ENCODE results near the gene MCHR1. TPM values are rescaled to one million over a fixed set of nuclear protein-coding genes. Genes with fewer than 3 reads are reported as not detected.

Gene MCHR1
- total and polyA plus RNA-seq, 2 of the 13 experiments (the other 11 are each of a cell fraction or from before 2014, with no cell fraction given): 0.40 to 0.83 TPM

DNA sequence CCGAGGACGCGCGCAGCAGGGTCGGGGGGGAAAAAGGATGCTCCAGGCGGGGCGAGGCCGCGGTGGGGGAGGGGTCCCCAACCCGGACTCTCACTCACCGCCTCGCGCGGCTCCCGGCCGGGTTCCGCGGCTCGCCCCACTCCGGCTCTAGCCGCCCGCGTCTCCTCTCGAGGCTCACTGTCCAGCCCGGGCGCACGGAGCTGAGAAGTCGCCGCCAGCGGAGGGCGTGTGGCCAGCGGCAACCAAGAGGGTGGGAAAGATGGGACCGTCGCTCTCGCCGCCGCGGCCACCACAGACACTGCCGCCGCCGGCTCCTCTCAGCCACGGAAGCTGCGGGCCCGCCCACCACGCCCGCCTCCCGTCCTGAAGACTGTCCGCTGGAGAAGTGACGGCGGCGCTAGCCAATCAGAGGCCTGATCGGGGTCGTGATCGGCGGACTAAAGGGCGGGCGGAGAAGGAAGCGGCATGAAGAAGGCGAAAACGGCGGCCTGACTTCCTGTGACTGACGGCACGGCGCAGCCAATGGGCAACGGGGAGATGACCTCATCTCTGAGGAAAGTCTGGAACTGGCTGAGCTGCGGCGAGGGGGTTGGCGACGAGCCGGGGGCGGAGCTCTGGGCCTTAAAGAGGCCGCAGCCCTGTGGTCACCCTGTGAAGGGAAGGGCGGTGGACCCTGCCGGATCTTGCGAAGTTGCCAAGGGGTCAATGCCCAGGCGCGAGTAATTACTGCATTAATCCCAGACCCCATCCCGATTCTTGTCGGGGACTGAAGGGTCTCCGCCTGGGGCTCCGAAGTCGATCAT, 42.7 kb upstream of the MCHR1 start, which contains the start of gene MRTFA (continued):
- TF ChIP-seq, protein P1, sequence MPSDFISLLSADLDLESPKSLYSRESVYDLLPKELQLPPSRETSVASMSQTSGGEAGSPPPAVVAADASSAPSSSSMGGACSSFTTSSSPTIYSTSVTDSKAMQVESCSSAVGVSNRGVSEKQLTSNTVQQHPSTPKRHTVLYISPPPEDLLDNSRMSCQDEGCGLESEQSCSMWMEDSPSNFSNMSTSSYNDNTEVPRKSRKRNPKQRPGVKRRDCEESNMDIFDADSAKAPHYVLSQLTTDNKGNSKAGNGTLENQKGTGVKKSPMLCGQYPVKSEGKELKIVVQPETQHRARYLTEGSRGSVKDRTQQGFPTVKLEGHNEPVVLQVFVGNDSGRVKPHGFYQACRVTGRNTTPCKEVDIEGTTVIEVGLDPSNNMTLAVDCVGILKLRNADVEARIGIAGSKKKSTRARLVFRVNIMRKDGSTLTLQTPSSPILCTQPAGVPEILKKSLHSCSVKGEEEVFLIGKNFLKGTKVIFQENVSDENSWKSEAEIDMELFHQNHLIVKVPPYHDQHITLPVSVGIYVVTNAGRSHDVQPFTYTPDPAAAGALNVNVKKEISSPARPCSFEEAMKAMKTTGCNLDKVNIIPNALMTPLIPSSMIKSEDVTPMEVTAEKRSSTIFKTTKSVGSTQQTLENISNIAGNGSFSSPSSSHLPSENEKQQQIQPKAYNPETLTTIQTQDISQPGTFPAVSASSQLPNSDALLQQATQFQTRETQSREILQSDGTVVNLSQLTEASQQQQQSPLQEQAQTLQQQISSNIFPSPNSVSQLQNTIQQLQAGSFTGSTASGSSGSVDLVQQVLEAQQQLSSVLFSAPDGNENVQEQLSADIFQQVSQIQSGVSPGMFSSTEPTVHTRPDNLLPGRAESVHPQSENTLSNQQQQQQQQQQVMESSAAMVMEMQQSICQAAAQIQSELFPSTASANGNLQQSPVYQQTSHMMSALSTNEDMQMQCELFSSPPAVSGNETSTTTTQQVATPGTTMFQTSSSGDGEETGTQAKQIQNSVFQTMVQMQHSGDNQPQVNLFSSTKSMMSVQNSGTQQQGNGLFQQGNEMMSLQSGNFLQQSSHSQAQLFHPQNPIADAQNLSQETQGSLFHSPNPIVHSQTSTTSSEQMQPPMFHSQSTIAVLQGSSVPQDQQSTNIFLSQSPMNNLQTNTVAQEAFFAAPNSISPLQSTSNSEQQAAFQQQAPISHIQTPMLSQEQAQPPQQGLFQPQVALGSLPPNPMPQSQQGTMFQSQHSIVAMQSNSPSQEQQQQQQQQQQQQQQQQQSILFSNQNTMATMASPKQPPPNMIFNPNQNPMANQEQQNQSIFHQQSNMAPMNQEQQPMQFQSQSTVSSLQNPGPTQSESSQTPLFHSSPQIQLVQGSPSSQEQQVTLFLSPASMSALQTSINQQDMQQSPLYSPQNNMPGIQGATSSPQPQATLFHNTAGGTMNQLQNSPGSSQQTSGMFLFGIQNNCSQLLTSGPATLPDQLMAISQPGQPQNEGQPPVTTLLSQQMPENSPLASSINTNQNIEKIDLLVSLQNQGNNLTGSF (CRISPR knock-in tag; IDR thresholded peaks at IDR 0.05): no peak
- TF ChIP-seq POLR2AphosphoS5 (IDR thresholded peaks at IDR 0.05; ENCODE audit: low read depth, low read length): peak; percentile 64
- TF ChIP-seq, protein P2, sequence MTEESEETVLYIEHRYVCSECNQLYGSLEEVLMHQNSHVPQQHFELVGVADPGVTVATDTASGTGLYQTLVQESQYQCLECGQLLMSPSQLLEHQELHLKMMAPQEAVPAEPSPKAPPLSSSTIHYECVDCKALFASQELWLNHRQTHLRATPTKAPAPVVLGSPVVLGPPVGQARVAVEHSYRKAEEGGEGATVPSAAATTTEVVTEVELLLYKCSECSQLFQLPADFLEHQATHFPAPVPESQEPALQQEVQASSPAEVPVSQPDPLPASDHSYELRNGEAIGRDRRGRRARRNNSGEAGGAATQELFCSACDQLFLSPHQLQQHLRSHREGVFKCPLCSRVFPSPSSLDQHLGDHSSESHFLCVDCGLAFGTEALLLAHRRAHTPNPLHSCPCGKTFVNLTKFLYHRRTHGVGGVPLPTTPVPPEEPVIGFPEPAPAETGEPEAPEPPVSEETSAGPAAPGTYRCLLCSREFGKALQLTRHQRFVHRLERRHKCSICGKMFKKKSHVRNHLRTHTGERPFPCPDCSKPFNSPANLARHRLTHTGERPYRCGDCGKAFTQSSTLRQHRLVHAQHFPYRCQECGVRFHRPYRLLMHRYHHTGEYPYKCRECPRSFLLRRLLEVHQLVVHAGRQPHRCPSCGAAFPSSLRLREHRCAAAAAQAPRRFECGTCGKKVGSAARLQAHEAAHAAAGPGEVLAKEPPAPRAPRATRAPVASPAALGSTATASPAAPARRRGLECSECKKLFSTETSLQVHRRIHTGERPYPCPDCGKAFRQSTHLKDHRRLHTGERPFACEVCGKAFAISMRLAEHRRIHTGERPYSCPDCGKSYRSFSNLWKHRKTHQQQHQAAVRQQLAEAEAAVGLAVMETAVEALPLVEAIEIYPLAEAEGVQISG (CRISPR knock-in tag; IDR thresholded peaks at IDR 0.05): peak; percentile 91
- TF ChIP-seq, protein P3, sequence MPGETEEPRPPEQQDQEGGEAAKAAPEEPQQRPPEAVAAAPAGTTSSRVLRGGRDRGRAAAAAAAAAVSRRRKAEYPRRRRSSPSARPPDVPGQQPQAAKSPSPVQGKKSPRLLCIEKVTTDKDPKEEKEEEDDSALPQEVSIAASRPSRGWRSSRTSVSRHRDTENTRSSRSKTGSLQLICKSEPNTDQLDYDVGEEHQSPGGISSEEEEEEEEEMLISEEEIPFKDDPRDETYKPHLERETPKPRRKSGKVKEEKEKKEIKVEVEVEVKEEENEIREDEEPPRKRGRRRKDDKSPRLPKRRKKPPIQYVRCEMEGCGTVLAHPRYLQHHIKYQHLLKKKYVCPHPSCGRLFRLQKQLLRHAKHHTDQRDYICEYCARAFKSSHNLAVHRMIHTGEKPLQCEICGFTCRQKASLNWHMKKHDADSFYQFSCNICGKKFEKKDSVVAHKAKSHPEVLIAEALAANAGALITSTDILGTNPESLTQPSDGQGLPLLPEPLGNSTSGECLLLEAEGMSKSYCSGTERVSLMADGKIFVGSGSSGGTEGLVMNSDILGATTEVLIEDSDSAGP (CRISPR knock-in tag; IDR thresholded peaks at IDR 0.05; ENCODE audit: borderline replicate concordance): peak; percentile 100
- no peak for TF ChIP-seq ZIK1 (CRISPR knock-in tag; IDR thresholded peaks at IDR 0.05; ENCODE audit: borderline replicate concordance, low read depth)
- TF ChIP-seq, protein P4, sequence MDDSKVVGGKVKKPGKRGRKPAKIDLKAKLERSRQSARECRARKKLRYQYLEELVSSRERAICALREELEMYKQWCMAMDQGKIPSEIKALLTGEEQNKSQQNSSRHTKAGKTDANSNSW (CRISPR knock-in tag; IDR thresholded peaks at IDR 0.05; ENCODE audit: borderline replicate concordance): no peak
- TF ChIP-seq PAF1 (CRISPR knock-in tag; IDR thresholded peaks at IDR 0.05): no peak
- TF ChIP-seq, protein P5, sequence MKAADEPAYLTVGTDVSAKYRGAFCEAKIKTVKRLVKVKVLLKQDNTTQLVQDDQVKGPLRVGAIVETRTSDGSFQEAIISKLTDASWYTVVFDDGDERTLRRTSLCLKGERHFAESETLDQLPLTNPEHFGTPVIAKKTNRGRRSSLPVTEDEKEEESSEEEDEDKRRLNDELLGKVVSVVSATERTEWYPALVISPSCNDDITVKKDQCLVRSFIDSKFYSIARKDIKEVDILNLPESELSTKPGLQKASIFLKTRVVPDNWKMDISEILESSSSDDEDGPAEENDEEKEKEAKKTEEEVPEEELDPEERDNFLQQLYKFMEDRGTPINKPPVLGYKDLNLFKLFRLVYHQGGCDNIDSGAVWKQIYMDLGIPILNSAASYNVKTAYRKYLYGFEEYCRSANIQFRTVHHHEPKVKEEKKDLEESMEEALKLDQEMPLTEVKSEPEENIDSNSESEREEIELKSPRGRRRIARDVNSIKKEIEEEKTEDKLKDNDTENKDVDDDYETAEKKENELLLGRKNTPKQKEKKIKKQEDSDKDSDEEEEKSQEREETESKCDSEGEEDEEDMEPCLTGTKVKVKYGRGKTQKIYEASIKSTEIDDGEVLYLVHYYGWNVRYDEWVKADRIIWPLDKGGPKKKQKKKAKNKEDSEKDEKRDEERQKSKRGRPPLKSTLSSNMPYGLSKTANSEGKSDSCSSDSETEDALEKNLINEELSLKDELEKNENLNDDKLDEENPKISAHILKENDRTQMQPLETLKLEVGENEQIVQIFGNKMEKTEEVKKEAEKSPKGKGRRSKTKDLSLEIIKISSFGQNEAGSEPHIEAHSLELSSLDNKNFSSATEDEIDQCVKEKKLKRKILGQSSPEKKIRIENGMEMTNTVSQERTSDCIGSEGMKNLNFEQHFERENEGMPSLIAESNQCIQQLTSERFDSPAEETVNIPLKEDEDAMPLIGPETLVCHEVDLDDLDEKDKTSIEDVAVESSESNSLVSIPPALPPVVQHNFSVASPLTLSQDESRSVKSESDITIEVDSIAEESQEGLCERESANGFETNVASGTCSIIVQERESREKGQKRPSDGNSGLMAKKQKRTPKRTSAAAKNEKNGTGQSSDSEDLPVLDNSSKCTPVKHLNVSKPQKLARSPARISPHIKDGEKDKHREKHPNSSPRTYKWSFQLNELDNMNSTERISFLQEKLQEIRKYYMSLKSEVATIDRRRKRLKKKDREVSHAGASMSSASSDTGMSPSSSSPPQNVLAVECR (CRISPR knock-in tag; IDR thresholded peaks at IDR 0.05; ENCODE audit: borderline replicate concordance): peak; percentile 88
- 0 out of 2 replicates have a peak, but pooled peaks have one; percentile 36 for TF ChIP-seq ISL2 (CRISPR knock-in tag; IDR thresholded peaks at IDR 0.05)
- peak; percentile 62; the same call in 1 of the 3 replicates for TF ChIP-seq MXI1 (IDR thresholded peaks at IDR 0.05; ENCODE audit: borderline replicate concordance, low read depth, low read length)
- TF ChIP-seq, protein P6, sequence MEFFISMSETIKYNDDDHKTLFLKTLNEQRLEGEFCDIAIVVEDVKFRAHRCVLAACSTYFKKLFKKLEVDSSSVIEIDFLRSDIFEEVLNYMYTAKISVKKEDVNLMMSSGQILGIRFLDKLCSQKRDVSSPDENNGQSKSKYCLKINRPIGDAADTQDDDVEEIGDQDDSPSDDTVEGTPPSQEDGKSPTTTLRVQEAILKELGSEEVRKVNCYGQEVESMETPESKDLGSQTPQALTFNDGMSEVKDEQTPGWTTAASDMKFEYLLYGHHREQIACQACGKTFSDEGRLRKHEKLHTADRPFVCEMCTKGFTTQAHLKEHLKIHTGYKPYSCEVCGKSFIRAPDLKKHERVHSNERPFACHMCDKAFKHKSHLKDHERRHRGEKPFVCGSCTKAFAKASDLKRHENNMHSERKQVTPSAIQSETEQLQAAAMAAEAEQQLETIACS (CRISPR knock-in tag; IDR thresholded peaks at IDR 0.05): no peak; the same call in 1 of the 2 replicates

All from HepG2 (cell line).